PC-3 (cell line): ENCODE measurements around the gene ABRACL. TPM values are rescaled to one million over a fixed set of nuclear protein-coding genes. Genes with fewer than 3 reads are reported as not detected.

Source experiments
- ATAC-seq: fragments of 200-7000 bp; cut with Tn5 transposase; 2 replicates; pipeline ENCODE4 v1.9.1; 2020; ENCODE audit warnings: mild to moderate bottlenecking, moderate library complexity
- BruUV-seq: library from RNA; stranded (reverse); fragments of 400-500 nt; replicated peaks from 2 replicates; lab custom pipeline; 2021; lab: Mats Ljungman, UMichigan
- CTCF ChIA-PET: fragments of 300-600 bp; sonication (Branson Sonifier 250); formaldehyde crosslinking; loops from one replicate; lab custom pipeline; 2022; ENCODE audit warnings: antibody characterized with exemption; lab: Charles Lee
- POLR2A ChIA-PET: fragments of 300-600 bp; sonication (Branson Sonifier 250); formaldehyde crosslinking; loops from one replicate; lab custom pipeline; 2022; ENCODE audit warnings: antibody characterized with exemption; ENCODE audit not compliant: unreplicated experiment; lab: Charles Lee
- DNase-seq: peaks from one replicate; pipeline ENCODE4 v3.0.0-alpha.2; 2015
- H2AFZ ChIP-seq: fragments of 300-600 bp; sonication (generic); 2 replicates; pipeline ENCODE4 v1.6.0; 2016; ENCODE audit warnings: antibody characterized with exemption, low read length
- H3F3A ChIP-seq: fragments of 300-600 bp; sonication (generic); one replicate; pipeline ENCODE4 v1.6.0; 2017; ENCODE audit warnings: antibody characterized with exemption, low read length, control low read depth, mild to moderate bottlenecking; ENCODE audit not compliant: unreplicated experiment
- H3K27ac ChIP-seq: fragments of 300-600 bp; sonication (generic); 2 replicates; pipeline ENCODE4 v1.5.1; 2016; ENCODE audit warnings: mild to moderate bottlenecking, low read length
- H3K27me3 ChIP-seq: fragments of 300-600 bp; sonication (generic); 2 replicates; pipeline ENCODE4 v1.6.1; 2016; ENCODE audit warnings: low read length, mixed read lengths
- H3K36me3 ChIP-seq: fragments of 300-600 bp; sonication (generic); 2 replicates; pipeline ENCODE4 v1.6.1; 2016; ENCODE audit warnings: low read depth, mixed run types, low read length, mixed read lengths
- H3K4me1 ChIP-seq: fragments of 300-600 bp; sonication (generic); 2 replicates; pipeline ENCODE4 v1.5.1; 2016; ENCODE audit warnings: low read length; ENCODE audit not compliant: insufficient read depth
- H3K4me2 ChIP-seq: fragments of 300-600 bp; sonication (generic); 2 replicates; pipeline ENCODE4 v1.6.0; 2016; ENCODE audit warnings: low read length
- H3K4me3 ChIP-seq: fragments of 300-600 bp; sonication (generic); 2 replicates; pipeline ENCODE4 v1.5.1; 2016; ENCODE audit warnings: mild to moderate bottlenecking, low read length, mixed read lengths
- H3K79me2 ChIP-seq: fragments of 300-600 bp; sonication (generic); 2 replicates; pipeline ENCODE4 v1.6.1; 2017; ENCODE audit warnings: low read length, mixed read lengths
- H3K9ac ChIP-seq: fragments of 300-600 bp; sonication (generic); 2 replicates; pipeline ENCODE4 v1.6.0; 2016; ENCODE audit warnings: mild to moderate bottlenecking, low read length
- H3K9me2 ChIP-seq: fragments of 300-600 bp; sonication (generic); replicated peaks from 2 replicates; pipeline ENCODE4 v1.6.1; 2016; ENCODE audit warnings: mixed run types, low read length, mixed read lengths
- H3K9me3 ChIP-seq: fragments of 300-600 bp; sonication (generic); 2 replicates; pipeline ENCODE4 v1.6.1; 2016; ENCODE audit warnings: low read length, mixed read lengths
- H4K20me1 ChIP-seq: fragments of 300-600 bp; sonication (generic); 2 replicates; pipeline ENCODE4 v1.6.1; 2016; ENCODE audit warnings: low read length, mixed read lengths
- CTCF ChIP-seq: fragments of 300-600 bp; sonication (generic); conservative IDR thresholded peaks from 2 replicates; pipeline ENCODE4 v1.5.1; 2017; ENCODE audit warnings: antibody characterized with exemption, low read depth, mild to moderate bottlenecking, low read length
- EZH2 ChIP-seq: fragments of 300-600 bp; sonication (generic); IDR thresholded peaks from one replicate; pipeline ENCODE4 v1.6.1; 2017; ENCODE audit warnings: antibody characterized with exemption, mild to moderate bottlenecking, low read length; ENCODE audit not compliant: unreplicated experiment
- EZH2phosphoT487 ChIP-seq: fragments of 300-600 bp; sonication (generic); IDR thresholded peaks from 2 replicates; pipeline ENCODE4 v1.6.1; 2018; ENCODE audit warnings: mild to moderate bottlenecking, antibody characterized with exemption, low read length, borderline replicate concordance
- intact Hi-C: fragments of 100-400 bp; cut with micrococcal nuclease; formaldehyde crosslinking; loops from 2 replicates; pipeline ENCODE4 v1.9.0; 2023
- total RNA-seq: library from RNA; depleted of rRNA; stranded (reverse); fragments of >200 nt; gene quantifications from 2 replicates; pipeline ENCODE4 v1.2.3, GENCODE V29; 2014; rRNA removed

ABRACL gene
- total RNA-seq, 1 experiment from 2014 or later = 35.8 TPM

DNA sequence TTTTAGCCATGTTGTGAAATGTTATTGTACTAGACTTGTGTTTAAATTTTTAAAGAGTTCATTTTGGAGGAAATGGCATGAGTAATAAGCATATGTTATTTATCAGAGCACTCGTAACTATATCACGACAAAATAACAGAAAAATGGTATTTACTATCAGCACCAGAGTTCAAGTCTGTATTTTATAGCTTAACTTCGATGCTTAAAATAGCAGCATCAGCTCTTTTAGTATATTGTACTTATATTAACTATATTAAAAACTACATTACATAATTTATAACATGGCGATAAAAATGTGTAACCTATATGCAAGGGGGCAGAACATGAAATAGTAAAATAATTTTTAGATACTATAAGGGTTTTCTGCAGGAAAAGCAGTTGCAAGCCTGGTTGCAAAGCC is 52.9 kb downstream of the ABRACL start:
- no TSS peak for BruUV-seq
- Histone ChIP-seq H3F3A (no peaks in the 10 kb centered on the region), H3K9ac (no peak overlapping the region), H2AFZ (no peak overlapping the region), H3K4me1 (peaks cover 15% of the 10 kb centered on the region), H3K36me3 (no peaks in the 10 kb centered on the region), H4K20me1 (no peaks in the 10 kb centered on the region), H3K27me3 (no peaks in the 10 kb centered on the region), H3K9me3 (no peaks in the 10 kb centered on the region), H3K27ac (no peak overlapping the region), H3K4me2 (no peak overlapping the region), H3K4me3 (no peak overlapping the region), H3K9me2 (no peaks in the 10 kb centered on the region), H3K79me2 (no peaks in the 10 kb centered on the region)
- TF ChIP-seq EZH2 = no peak
- intact Hi-C loops = no loop called here
- CTCF ChIA-PET = no interaction called here
- no peak for ATAC-seq
- no peak for DNase-seq
- POLR2A ChIA-PET = no interaction called here

DNA sequence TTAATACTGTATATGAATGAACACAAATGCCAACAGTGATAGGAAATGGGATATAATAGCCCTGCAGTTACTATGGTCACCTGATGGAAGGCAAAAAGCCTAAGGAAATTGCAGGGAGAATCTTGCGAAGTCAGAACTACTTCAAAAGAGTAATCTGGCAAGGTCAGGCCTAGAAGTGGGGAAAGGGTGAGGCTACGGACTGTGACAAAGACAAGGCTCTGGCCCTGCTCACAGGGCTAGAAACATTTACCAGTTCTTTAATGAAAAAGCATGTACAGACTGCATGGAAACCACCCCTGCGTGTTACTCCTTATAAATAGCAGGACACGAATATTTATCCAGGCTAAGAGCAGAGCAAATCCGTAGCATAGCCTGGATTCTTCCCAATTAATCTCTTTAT is 53.8 kb downstream of the ABRACL start:
- Histone ChIP-seq H3K36me3 (no peaks in the 10 kb centered on the region), H3K9ac (no peak overlapping the region), H3K4me2 (no peak overlapping the region), H3K4me1 (peaks cover 15% of the 10 kb centered on the region), H3K27ac (no peak overlapping the region), H2AFZ (no peak overlapping the region), H3K9me2 (no peaks in the 10 kb centered on the region), H3K79me2 (no peaks in the 10 kb centered on the region), H3K4me3 (no peak overlapping the region), H3F3A (no peaks in the 10 kb centered on the region), H3K27me3 (no peaks in the 10 kb centered on the region), H3K9me3 (no peaks in the 10 kb centered on the region), H4K20me1 (no peaks in the 10 kb centered on the region)
- TF ChIP-seq EZH2 (no peak), CTCF (no peak), EZH2phosphoT487 (no peak)
- BruUV-seq = no TSS peak
- ATAC-seq (no peak), DNase-seq (no peak)
- POLR2A ChIA-PET = no interaction called here
- intact Hi-C loops = no loop called here
- CTCF ChIA-PET = no interaction called here

- Histone ChIP-seq H3K9me3 (no peaks in the 10 kb centered on the region), H3K9me2 (no peaks in the 10 kb centered on the region), H3K4me3 (no peak overlapping the region), H4K20me1 (no peaks in the 10 kb centered on the region), H3K27ac (no peak overlapping the region), H3K36me3 (no peaks in the 10 kb centered on the region), H3K4me2 (no peak overlapping the region), H3F3A (no peaks in the 10 kb centered on the region), H3K27me3 (no peaks in the 10 kb centered on the region), H3K4me1 (no peaks in the 10 kb centered on the region), H2AFZ (no peak overlapping the region), H3K9ac (no peak overlapping the region), H3K79me2 (no peaks in the 10 kb centered on the region)
- POLR2A ChIA-PET = no interaction called here
- CTCF ChIA-PET = no interaction called here
- ATAC-seq (no peak), DNase-seq (no peak)
- no peak for TF ChIP-seq EZH2phosphoT487
- intact Hi-C loops = no loop called here
- BruUV-seq = no TSS peak
Measured at GRCh38 chr6:139091826-139092225, 63.3 kb downstream of the ABRACL start.

Other genes starting within 250 kb of the ABRACL start
- gene ECT2L, start 232.7 kb upstream of the ABRACL start, total RNA-seq = not detected in 2 replicates
- 27.4 and 37.4 TPM in 2 replicates for gene REPS1, start 40.5 kb upstream of the ABRACL start, total RNA-seq
- gene HECA, start 106.3 kb downstream of the ABRACL start, total RNA-seq = 4.2 and 7.7 TPM in 2 replicates